KMS-11 (cell line): ENCODE results near the gene CRABP1.

Experiments used
- H2AFZ ChIP-seq: fragments of 200-600 bp; sonication (generic); 2 replicates; pipeline ENCODE4 v1.6.1; 2016; ENCODE audit warnings: antibody characterized with exemption, mixed run types, low read depth
- H3K27ac ChIP-seq: fragments of 200-600 bp; sonication (generic); 2 replicates; pipeline ENCODE4 v1.6.1; 2016; ENCODE audit warnings: mild to moderate bottlenecking, mixed run types
- H3K27me3 ChIP-seq: fragments of 200-600 bp; sonication (generic); 2 replicates; pipeline ENCODE4 v1.6.1; 2017; ENCODE audit warnings: mild to moderate bottlenecking, low read depth, mixed run types, moderate library complexity; ENCODE audit not compliant: insufficient read depth
- H3K36me3 ChIP-seq: fragments of 200-600 bp; sonication (generic); 2 replicates; pipeline ENCODE4 v1.6.1; 2017; ENCODE audit warnings: mild to moderate bottlenecking, mixed run types; ENCODE audit not compliant: insufficient read depth
- H3K4me1 ChIP-seq: fragments of 200-600 bp; sonication (generic); 2 replicates; pipeline ENCODE4 v1.6.1; 2016; ENCODE audit warnings: mild to moderate bottlenecking, low read depth, mixed run types; ENCODE audit not compliant: poor library complexity, severe bottlenecking
- H3K4me2 ChIP-seq: fragments of 200-600 bp; sonication (generic); 2 replicates; pipeline ENCODE4 v1.7.0; 2016; ENCODE audit warnings: mild to moderate bottlenecking, mixed run types
- H3K4me3 ChIP-seq: fragments of 200-600 bp; sonication (generic); IDR thresholded peaks from 2 replicates; pipeline ENCODE4 v1.6.1; 2017; ENCODE audit warnings: low read depth, low read length, mixed read lengths; ENCODE audit not compliant: insufficient read depth
- H3K79me2 ChIP-seq: fragments of 200-600 bp; sonication (generic); 2 replicates; pipeline ENCODE4 v1.6.1; 2016; ENCODE audit warnings: low read depth, mixed run types; ENCODE audit not compliant: insufficient read depth
- H3K9ac ChIP-seq: fragments of 200-600 bp; sonication (generic); 2 replicates; pipeline ENCODE4 v1.6.1; 2016; ENCODE audit warnings: mild to moderate bottlenecking, mixed run types
- H4K20me1 ChIP-seq: fragments of 200-600 bp; sonication (generic); 2 replicates; pipeline ENCODE4 v1.6.1; 2016; ENCODE audit warnings: mild to moderate bottlenecking, mixed run types; ENCODE audit not compliant: insufficient read depth
- CTCF ChIP-seq: fragments of 200-600 bp; sonication (generic); conservative IDR thresholded peaks from 2 replicates; pipeline ENCODE4 v1.6.1; 2017; ENCODE audit warnings: low read depth, mild to moderate bottlenecking, antibody characterized with exemption, low read length, moderate library complexity, mixed read lengths

Gene CRABP1

GRCh38 chr15:78387246-78388037 lies 47.3 kb downstream of the CRABP1 start:
- no peak for TF ChIP-seq CTCF
- H3K36me3 ChIP-seq = no peaks in the 10 kb centered on the region
- H3K4me1 ChIP-seq = no peaks in the 10 kb centered on the region
- no peaks in the 10 kb centered on the region for H3K27me3 ChIP-seq
- H3K79me2 ChIP-seq = no peaks in the 10 kb centered on the region
- no peak overlapping the region for H3K4me3 ChIP-seq
- no peak overlapping the region for H3K27ac ChIP-seq
- no peak overlapping the region for H2AFZ ChIP-seq
- H3K4me2 ChIP-seq = no peak overlapping the region
- no peaks in the 10 kb centered on the region for H4K20me1 ChIP-seq
- no peak overlapping the region for H3K9ac ChIP-seq

GRCh38 chr15:78388865-78389264 lies 48.7 kb downstream of the CRABP1 start:
- H3K4me2 ChIP-seq = no peak overlapping the region
- no peak overlapping the region for H2AFZ ChIP-seq
- TF ChIP-seq CTCF = no peak
- H3K27me3 ChIP-seq = no peaks in the 10 kb centered on the region
- H3K9ac ChIP-seq = no peak overlapping the region
- no peaks in the 10 kb centered on the region for H3K36me3 ChIP-seq
- H3K4me1 ChIP-seq = no peaks in the 10 kb centered on the region
- no peak overlapping the region for H3K27ac ChIP-seq
- H3K79me2 ChIP-seq = no peaks in the 10 kb centered on the region
- no peaks in the 10 kb centered on the region for H4K20me1 ChIP-seq
- no peak overlapping the region for H3K4me3 ChIP-seq

DNA sequence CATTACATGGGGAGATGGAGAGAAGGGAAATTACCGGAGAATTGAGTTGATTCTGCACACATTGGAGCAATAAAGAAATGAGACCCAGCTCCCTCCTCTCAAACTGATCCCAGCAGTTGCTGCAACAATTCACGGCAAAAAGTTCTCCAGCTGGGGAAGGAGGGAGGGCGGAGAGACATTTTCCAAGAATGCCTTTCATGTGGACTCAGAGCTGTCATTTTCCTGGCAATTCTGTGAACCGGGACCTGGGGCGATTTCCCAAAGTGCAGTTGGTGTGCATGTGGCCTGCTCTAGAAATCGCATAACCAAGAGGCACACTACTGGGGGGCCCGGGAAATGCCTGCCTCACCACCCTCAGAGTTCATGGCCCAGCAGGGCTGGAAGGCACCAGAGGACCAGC lies 49.2 kb downstream of the CRABP1 start:
- H3K4me3 ChIP-seq = no peak overlapping the region
- H3K27me3 ChIP-seq = no peaks in the 10 kb centered on the region
- no peak overlapping the region for H3K4me2 ChIP-seq
- no peak for TF ChIP-seq CTCF
- H3K4me1 ChIP-seq = no peaks in the 10 kb centered on the region
- no peaks in the 10 kb centered on the region for H4K20me1 ChIP-seq
- no peak overlapping the region for H3K27ac ChIP-seq
- no peaks in the 10 kb centered on the region for H3K36me3 ChIP-seq
- no peaks in the 10 kb centered on the region for H3K79me2 ChIP-seq
- no peak overlapping the region for H2AFZ ChIP-seq
- H3K9ac ChIP-seq = no peak overlapping the region

DNA sequence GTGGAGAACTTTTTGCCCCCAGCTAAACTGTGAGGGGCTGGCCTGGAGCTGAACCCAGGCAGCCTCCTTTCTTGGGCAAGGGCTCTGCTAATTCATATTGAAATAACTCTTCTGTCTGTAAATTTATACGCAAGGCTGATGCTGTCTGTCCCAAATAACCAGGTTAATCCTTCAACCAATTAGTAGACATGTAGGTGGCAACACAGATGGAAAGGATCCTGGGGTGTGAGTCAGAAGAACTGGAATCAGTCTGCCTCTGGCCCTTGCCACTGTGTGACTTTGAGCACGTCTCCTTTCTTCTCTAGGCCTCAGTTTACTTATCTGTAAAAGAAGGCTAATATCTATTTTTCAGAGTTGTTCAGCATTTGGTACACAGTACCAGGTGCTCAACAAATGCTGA lies 49.6 kb downstream of the CRABP1 start:
- no peaks in the 10 kb centered on the region for H4K20me1 ChIP-seq
- H3K4me2 ChIP-seq = no peak overlapping the region
- no peak overlapping the region for H2AFZ ChIP-seq
- H3K4me1 ChIP-seq = no peaks in the 10 kb centered on the region
- no peak overlapping the region for H3K9ac ChIP-seq
- H3K27ac ChIP-seq = no peak overlapping the region
- no peak overlapping the region for H3K4me3 ChIP-seq
- no peaks in the 10 kb centered on the region for H3K27me3 ChIP-seq
- no peak for TF ChIP-seq CTCF
- no peaks in the 10 kb centered on the region for H3K36me3 ChIP-seq
- H3K79me2 ChIP-seq = no peaks in the 10 kb centered on the region
